Panc1 (cell line): ENCODE results near the gene KIR2DL3.
"Not testable (repeated sequence)": the region's sequence is repeated elsewhere in the genome, so short reads cannot be mapped to it uniquely, and the experiment has no call there.

Source experiments
- POLR2AphosphoS5 ChIP-seq: IDR thresholded peaks from 2 replicates; pipeline ENCODE4 v1.6.1; 2012; ENCODE audit warnings: mild to moderate bottlenecking, low read depth, low read length, moderate library complexity
- SIN3A ChIP-seq: IDR thresholded peaks from 2 replicates; pipeline ENCODE4 v1.6.1; 2012; ENCODE audit warnings: low read depth, mild to moderate bottlenecking, low read length, moderate library complexity, borderline replicate concordance; ENCODE audit not compliant: insufficient read depth
- TF ChIP-seq, protein P1 (sequence below): fragments of 450-650 bp; IDR thresholded peaks from 2 replicates; pipeline ENCODE4 v1.5.1; 2017; ENCODE audit warnings: mild to moderate bottlenecking
- TF ChIP-seq, protein P2 (sequence below), 2 experiments: IDR thresholded peaks; 2 replicates each; pipeline ENCODE4 v1.6.1; 2011 to 2012; ENCODE audit warnings: low read depth in 2 of 2, control low read depth in 1 of 2, low read length in 1 of 2, mild to moderate bottlenecking in 1 of 2, moderate library complexity in 1 of 2; ENCODE audit not compliant: insufficient read depth in 1 of 2

DNA sequence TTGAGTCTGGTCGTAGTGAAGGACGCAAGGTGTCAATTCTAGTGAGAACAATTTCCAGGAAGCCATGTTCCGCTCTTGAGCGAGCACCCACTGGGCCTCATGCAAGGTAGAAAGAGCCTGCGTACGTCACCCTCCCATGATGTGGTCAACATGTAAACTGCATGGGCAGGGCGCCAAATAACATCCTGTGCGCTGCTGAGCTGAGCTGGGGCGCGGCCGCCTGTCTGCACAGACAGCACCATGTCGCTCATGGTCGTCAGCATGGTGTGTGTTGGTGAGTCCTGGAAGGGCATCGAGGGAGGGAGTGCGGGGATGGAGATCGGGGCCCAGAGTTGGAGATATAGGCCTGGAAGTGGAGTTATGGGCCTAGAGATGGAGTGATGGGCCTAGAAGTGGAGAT lies at the start of gene KIR2DL3:
- not testable (repeated sequence) for TF ChIP-seq POLR2AphosphoS5, SIN3A
- TF ChIP-seq, protein P1, sequence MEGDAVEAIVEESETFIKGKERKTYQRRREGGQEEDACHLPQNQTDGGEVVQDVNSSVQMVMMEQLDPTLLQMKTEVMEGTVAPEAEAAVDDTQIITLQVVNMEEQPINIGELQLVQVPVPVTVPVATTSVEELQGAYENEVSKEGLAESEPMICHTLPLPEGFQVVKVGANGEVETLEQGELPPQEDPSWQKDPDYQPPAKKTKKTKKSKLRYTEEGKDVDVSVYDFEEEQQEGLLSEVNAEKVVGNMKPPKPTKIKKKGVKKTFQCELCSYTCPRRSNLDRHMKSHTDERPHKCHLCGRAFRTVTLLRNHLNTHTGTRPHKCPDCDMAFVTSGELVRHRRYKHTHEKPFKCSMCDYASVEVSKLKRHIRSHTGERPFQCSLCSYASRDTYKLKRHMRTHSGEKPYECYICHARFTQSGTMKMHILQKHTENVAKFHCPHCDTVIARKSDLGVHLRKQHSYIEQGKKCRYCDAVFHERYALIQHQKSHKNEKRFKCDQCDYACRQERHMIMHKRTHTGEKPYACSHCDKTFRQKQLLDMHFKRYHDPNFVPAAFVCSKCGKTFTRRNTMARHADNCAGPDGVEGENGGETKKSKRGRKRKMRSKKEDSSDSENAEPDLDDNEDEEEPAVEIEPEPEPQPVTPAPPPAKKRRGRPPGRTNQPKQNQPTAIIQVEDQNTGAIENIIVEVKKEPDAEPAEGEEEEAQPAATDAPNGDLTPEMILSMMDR = not testable (repeated sequence)
- TF ChIP-seq, protein P2, sequence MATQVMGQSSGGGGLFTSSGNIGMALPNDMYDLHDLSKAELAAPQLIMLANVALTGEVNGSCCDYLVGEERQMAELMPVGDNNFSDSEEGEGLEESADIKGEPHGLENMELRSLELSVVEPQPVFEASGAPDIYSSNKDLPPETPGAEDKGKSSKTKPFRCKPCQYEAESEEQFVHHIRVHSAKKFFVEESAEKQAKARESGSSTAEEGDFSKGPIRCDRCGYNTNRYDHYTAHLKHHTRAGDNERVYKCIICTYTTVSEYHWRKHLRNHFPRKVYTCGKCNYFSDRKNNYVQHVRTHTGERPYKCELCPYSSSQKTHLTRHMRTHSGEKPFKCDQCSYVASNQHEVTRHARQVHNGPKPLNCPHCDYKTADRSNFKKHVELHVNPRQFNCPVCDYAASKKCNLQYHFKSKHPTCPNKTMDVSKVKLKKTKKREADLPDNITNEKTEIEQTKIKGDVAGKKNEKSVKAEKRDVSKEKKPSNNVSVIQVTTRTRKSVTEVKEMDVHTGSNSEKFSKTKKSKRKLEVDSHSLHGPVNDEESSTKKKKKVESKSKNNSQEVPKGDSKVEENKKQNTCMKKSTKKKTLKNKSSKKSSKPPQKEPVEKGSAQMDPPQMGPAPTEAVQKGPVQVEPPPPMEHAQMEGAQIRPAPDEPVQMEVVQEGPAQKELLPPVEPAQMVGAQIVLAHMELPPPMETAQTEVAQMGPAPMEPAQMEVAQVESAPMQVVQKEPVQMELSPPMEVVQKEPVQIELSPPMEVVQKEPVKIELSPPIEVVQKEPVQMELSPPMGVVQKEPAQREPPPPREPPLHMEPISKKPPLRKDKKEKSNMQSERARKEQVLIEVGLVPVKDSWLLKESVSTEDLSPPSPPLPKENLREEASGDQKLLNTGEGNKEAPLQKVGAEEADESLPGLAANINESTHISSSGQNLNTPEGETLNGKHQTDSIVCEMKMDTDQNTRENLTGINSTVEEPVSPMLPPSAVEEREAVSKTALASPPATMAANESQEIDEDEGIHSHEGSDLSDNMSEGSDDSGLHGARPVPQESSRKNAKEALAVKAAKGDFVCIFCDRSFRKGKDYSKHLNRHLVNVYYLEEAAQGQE (IDR thresholded peaks at IDR 0.05; ENCODE audit: insufficient read depth in 1 of 2, low read depth in 2 of 2, low read length in 1 of 2) = not testable (repeated sequence)
